22Rv1 (cell line): ENCODE results near the gene COTL1.

Experiments
- ZFX ChIP-seq: fragments of 450-650 bp; IDR thresholded peaks from 2 replicates; pipeline ENCODE4 v1.6.1; 2017; ENCODE audit warnings: antibody characterized with exemption, borderline replicate concordance
- TF ChIP-seq, protein P1 (sequence below): fragments of 450-650 bp; IDR thresholded peaks from 2 replicates; pipeline ENCODE4 v1.5.1; 2017; ENCODE audit warnings: mild to moderate bottlenecking

DNA sequence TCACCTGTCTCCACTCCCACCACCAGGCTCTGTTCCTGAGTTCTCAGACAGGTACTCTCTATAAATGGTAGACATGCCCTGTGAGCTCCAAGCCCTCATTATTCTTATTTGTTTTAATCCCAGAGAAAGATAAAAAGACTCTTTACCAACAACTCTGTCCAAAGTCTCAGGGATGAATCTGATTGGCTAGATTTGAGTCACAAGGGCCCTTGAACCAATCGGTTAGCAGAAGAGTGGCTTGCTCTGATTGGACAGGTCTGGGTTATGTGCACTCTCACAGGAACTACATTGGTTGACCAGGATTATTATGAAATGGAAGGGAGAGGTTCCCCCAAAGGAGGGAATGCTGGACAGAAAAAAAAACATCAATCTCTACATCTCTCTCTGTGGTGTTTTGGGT, 7.5 kb downstream of the COTL1 start:
- TF ChIP-seq, protein P1, sequence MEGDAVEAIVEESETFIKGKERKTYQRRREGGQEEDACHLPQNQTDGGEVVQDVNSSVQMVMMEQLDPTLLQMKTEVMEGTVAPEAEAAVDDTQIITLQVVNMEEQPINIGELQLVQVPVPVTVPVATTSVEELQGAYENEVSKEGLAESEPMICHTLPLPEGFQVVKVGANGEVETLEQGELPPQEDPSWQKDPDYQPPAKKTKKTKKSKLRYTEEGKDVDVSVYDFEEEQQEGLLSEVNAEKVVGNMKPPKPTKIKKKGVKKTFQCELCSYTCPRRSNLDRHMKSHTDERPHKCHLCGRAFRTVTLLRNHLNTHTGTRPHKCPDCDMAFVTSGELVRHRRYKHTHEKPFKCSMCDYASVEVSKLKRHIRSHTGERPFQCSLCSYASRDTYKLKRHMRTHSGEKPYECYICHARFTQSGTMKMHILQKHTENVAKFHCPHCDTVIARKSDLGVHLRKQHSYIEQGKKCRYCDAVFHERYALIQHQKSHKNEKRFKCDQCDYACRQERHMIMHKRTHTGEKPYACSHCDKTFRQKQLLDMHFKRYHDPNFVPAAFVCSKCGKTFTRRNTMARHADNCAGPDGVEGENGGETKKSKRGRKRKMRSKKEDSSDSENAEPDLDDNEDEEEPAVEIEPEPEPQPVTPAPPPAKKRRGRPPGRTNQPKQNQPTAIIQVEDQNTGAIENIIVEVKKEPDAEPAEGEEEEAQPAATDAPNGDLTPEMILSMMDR: no peak
- TF ChIP-seq ZFX: no peak
